ENCODE data around the gene HES2. TPM values are rescaled to one million over a fixed set of nuclear protein-coding genes. Genes with fewer than 3 reads are reported as not detected.

HES2 gene
- total and polyA plus RNA-seq, 12 donors: 0.22 to 0.25 TPM; not detected in 10

- H3K4me1 ChIP-seq: peaks cover 0 to 11% (median 0%) of the 10 kb centered on the region in 9 donors
- 96 to 97% methylated on average over 12 of the region's 12 CpGs for WGBS, 2 donors
- peaks cover 0 to 26% (median 0%) of the 10 kb centered on the region in 7 donors for H3K27me3 ChIP-seq
- no peaks in the 10 kb centered on the region for H3K9me3 ChIP-seq
- intact Hi-C loops (cut with DNase I): loop anchor here in 1 of 10 donors (5.0 kb wide), 1 partner anchor 490 kb away; no protein-coding TSS in a partner anchor
- TF ChIP-seq CTCF (IDR thresholded peaks at IDR 0.05): no peak
- H3K27ac ChIP-seq: no peak overlapping the region
- peaks cover 0 to 91% (median 20%) of the 10 kb centered on the region in 9 donors for H3K36me3 ChIP-seq
- DNase-seq (no peak), ATAC-seq (no peak)
- H3K4me3 ChIP-seq: no peak overlapping the region
Measured at GRCh38 chr1:6467224-6467623, 47.5 kb upstream of the HES2 start.

- DNase-seq (no peak), ATAC-seq (no peak)
- H3K9me3 ChIP-seq: no peaks in the 10 kb centered on the region
- H3K27ac ChIP-seq: no peak overlapping the region
- TF ChIP-seq CTCF (IDR thresholded peaks at IDR 0.05): no peak
- peaks cover 0 to 28% (median 5%) of the 10 kb centered on the region in 7 donors for H3K27me3 ChIP-seq
- 89 to 93% methylated on average over 5 of the region's 5 CpGs for WGBS, 2 donors
- H3K4me1 ChIP-seq: peaks cover 0 to 11% (median 0%) of the 10 kb centered on the region in 9 donors
- peaks cover 0 to 91% (median 20%) of the 10 kb centered on the region in 9 donors for H3K36me3 ChIP-seq
- no peak overlapping the region for H3K4me3 ChIP-seq
- intact Hi-C loops (cut with DNase I): loop anchor here in 1 of 10 donors (5.0 kb wide), 1 partner anchor 491 kb away; no protein-coding TSS in a partner anchor
Measured at GRCh38 chr1:6466751-6467150, 47.0 kb upstream of the HES2 start.

GRCh38 chr1:6466023-6466422, 46.3 kb upstream of the HES2 start, which contains the start of gene TNFRSF25:
Gene TNFRSF25, minus strand, starts transcription at chr1:6466173. Its CDS starts 66 bp downstream, at chr1:6466107.
- DNase-seq (no peak), ATAC-seq (no peak)
- H3K9me3 ChIP-seq: no peaks in the 10 kb centered on the region
- no peak for TF ChIP-seq CTCF (IDR thresholded peaks at IDR 0.05)
- 34 to 39% methylated on average over 25 to 43 of the region's 43 CpGs for WGBS, 2 donors
- intact Hi-C loops (cut with DNase I): loop anchor here in 1 of 10 donors (5.0 kb wide), 1 partner anchor 491 kb away; no protein-coding TSS in a partner anchor
- H3K27me3 ChIP-seq: peaks cover 0 to 35% (median 7%) of the 10 kb centered on the region in 7 donors
- peak within 1 kb of the TSS in 1 of 10 donors; percentile 65 for H3K27ac ChIP-seq
- peaks cover 0 to 16% (median 3%) of the 10 kb centered on the region in 9 donors for H3K4me1 ChIP-seq
- H3K36me3 ChIP-seq: peaks cover 0 to 91% (median 19%) of the 10 kb centered on the region in 9 donors
- H3K4me3 ChIP-seq: peak within 1 kb of the TSS in 2 of 10 donors; percentile 17 to 50

- DNase-seq: no peak
- intact Hi-C loops (cut with DNase I): loop anchor here in 1 of 10 donors (5.0 kb wide), 1 partner anchor 492 kb away; no protein-coding TSS in a partner anchor
- TF ChIP-seq CTCF (IDR thresholded peaks at IDR 0.05): no peak
- peaks cover 0 to 21% (median 7%) of the 10 kb centered on the region in 9 donors for H3K4me1 ChIP-seq
- H3K36me3 ChIP-seq: peaks cover 0 to 87% (median 14%) of the 10 kb centered on the region in 9 donors
- no peak for ATAC-seq
- H3K4me3 ChIP-seq: peak overlapping the region in 2 of 10 donors; percentile 17 to 50
- peak overlapping the region in 1 of 10 donors; percentile 65 for H3K27ac ChIP-seq
- H3K27me3 ChIP-seq: peaks cover 0 to 40% (median 11%) of the 10 kb centered on the region in 7 donors
- H3K9me3 ChIP-seq: no peaks in the 10 kb centered on the region
- WGBS, 2 donors: 59 to 64% methylated on average over 21 of the region's 21 CpGs
Measured at GRCh38 chr1:6465461-6466005, 45.8 kb upstream of the HES2 start.
